ENCODE results near the gene RPS6KA5.

The RPS6KA5 gene

GRCh38 chr14:90922141-90922540, 138.3 kb downstream of the RPS6KA5 start:
- no peak for DNase-seq

GRCh38 chr14:90911121-90911520, 149.3 kb downstream of the RPS6KA5 start:
- no peak for DNase-seq

- no peak for DNase-seq
These were observed 153.3 kb downstream of the RPS6KA5 start for GRCh38 chr14:90907178-90907577.

- DNase-seq = no peak
These were observed 154.9 kb downstream of the RPS6KA5 start for GRCh38 chr14:90905531-90905930.

- peak; percentile 43 to 48 for DNase-seq
These were observed 157.3 kb downstream of the RPS6KA5 start for GRCh38 chr14:90903101-90903500.

GRCh38 chr14:90900476-90901083, 159.9 kb downstream of the RPS6KA5 start:
- no peak for DNase-seq

- no peak for DNase-seq
These were observed 163.4 kb downstream of the RPS6KA5 start for GRCh38 chr14:90897022-90897421.

GRCh38 chr14:90894241-90894640, 166.2 kb downstream of the RPS6KA5 start:
- DNase-seq = no peak

- no peak for DNase-seq
These were observed 166.9 kb downstream of the RPS6KA5 start for GRCh38 chr14:90893510-90893909.

GRCh38 chr14:90892970-90893369, 167.5 kb downstream of the RPS6KA5 start:
- DNase-seq = no peak

GRCh38 chr14:90891326-90891725, 169.1 kb downstream of the RPS6KA5 start:
- DNase-seq = no peak

GRCh38 chr14:90890322-90891020, 170.0 kb downstream of the RPS6KA5 start:
- no peak for DNase-seq

GRCh38 chr14:90886297-90886815, 174.1 kb downstream of the RPS6KA5 start:
- no peak for DNase-seq

- DNase-seq = no peak
These were observed 176.7 kb downstream of the RPS6KA5 start for GRCh38 chr14:90883782-90884181.

GRCh38 chr14:90883197-90883596, 177.2 kb downstream of the RPS6KA5 start:
- no peak for DNase-seq

- no peak for DNase-seq
These were observed 180.2 kb downstream of the RPS6KA5 start for GRCh38 chr14:90880282-90880681.

- no peak for DNase-seq
These were observed 185.8 kb downstream of the RPS6KA5 start for GRCh38 chr14:90874599-90874998.

- no peak for DNase-seq
These were observed 188.7 kb downstream of the RPS6KA5 start for GRCh38 chr14:90871605-90872233.

GRCh38 chr14:90870950-90871604, 189.4 kb downstream of the RPS6KA5 start:
- DNase-seq = no peak

GRCh38 chr14:90867501-90867900, 192.9 kb downstream of the RPS6KA5 start:
- DNase-seq = no peak

- DNase-seq = no peak
These were observed 193.6 kb downstream of the RPS6KA5 start for GRCh38 chr14:90866833-90867232.

- DNase-seq = no peak
These were observed 195.7 kb downstream of the RPS6KA5 start for GRCh38 chr14:90864741-90865140.

- no peak for DNase-seq
These were observed 201.9 kb downstream of the RPS6KA5 start for GRCh38 chr14:90858511-90858910.

- no peak for DNase-seq
These were observed 202.6 kb downstream of the RPS6KA5 start for GRCh38 chr14:90857866-90858265.
